ENCODE measurements around the gene CATSPERD. TPM values are rescaled to one million over a fixed set of nuclear protein-coding genes. Genes with fewer than 3 reads are reported as not detected.

The CATSPERD gene
- total RNA-seq, 1 experiment from 2014 or later, result not detected

- ChIA-PET CTCF (no interaction called here), POLR2A (ENCODE audit: unreplicated experiment) (no interaction called here)
- ATAC-seq (no peak), DNase-seq (no peak)
- H4K20me1 ChIP-seq (ENCODE audit: low read length), result no peaks in the 10 kb centered on the region
- no peak overlapping the region for H2AFZ ChIP-seq (ENCODE audit: low read length)
- H3F3A ChIP-seq (ENCODE audit: low read length, unreplicated experiment), result no peaks in the 10 kb centered on the region
- no peaks in the 10 kb centered on the region for H3K4me1 ChIP-seq (ENCODE audit: insufficient read depth, low read length)
- no peaks in the 10 kb centered on the region for H3K79me2 ChIP-seq (ENCODE audit: low read length)
- H3K36me3 ChIP-seq (ENCODE audit: low read depth, low read length), result peaks cover 17% of the 10 kb centered on the region
- no TSS peak for BruUV-seq (replicated peaks)
- no peak overlapping the region for H3K27ac ChIP-seq (ENCODE audit: low read length)
- H3K4me3 ChIP-seq (ENCODE audit: low read length), result no peak overlapping the region
- H3K4me2 ChIP-seq (ENCODE audit: low read length), result no peak overlapping the region
- TF ChIP-seq EZH2phosphoT487 (IDR thresholded peaks at IDR 0.05; ENCODE audit: borderline replicate concordance, low read length) (no peak), EZH2 (IDR thresholded peaks at IDR 0.05; ENCODE audit: low read length, unreplicated experiment) (no peak), CTCF (conservative IDR thresholded peaks at IDR 0.05; ENCODE audit: low read depth, low read length) (no peak)
- intact Hi-C loops (cut with micrococcal nuclease), result no loop called here
- no peaks in the 10 kb centered on the region for H3K27me3 ChIP-seq (ENCODE audit: low read length)
- no peaks in the 10 kb centered on the region for H3K9me3 ChIP-seq (ENCODE audit: low read length)
- H3K9ac ChIP-seq (ENCODE audit: low read length), result no peak overlapping the region
- H3K9me2 ChIP-seq (replicated peaks; ENCODE audit: low read length), result no peaks in the 10 kb centered on the region
These were observed 47.6 kb upstream of the CATSPERD start for GRCh38 chr19:5672708-5673459.

- ATAC-seq, result no peak
- no peak for DNase-seq
- no peaks in the 10 kb centered on the region for H3K4me1 ChIP-seq (ENCODE audit: insufficient read depth, low read length)
- H3F3A ChIP-seq (ENCODE audit: low read length, unreplicated experiment), result no peaks in the 10 kb centered on the region
- no peak overlapping the region for H3K9ac ChIP-seq (ENCODE audit: low read length)
- intact Hi-C loops (cut with micrococcal nuclease), result no loop called here
- POLR2A ChIA-PET (ENCODE audit: unreplicated experiment), result no interaction called here
- no peak overlapping the region for H3K27ac ChIP-seq (ENCODE audit: low read length)
- H3K36me3 ChIP-seq (ENCODE audit: low read depth, low read length), result peaks cover 12% of the 10 kb centered on the region
- no peaks in the 10 kb centered on the region for H4K20me1 ChIP-seq (ENCODE audit: low read length)
- no TSS peak for BruUV-seq (replicated peaks)
- no peak overlapping the region for H3K4me3 ChIP-seq (ENCODE audit: low read length)
- H3K4me2 ChIP-seq (ENCODE audit: low read length), result no peak overlapping the region
- no peaks in the 10 kb centered on the region for H3K27me3 ChIP-seq (ENCODE audit: low read length)
- H3K79me2 ChIP-seq (ENCODE audit: low read length), result no peaks in the 10 kb centered on the region
- no peaks in the 10 kb centered on the region for H3K9me3 ChIP-seq (ENCODE audit: low read length)
- no peaks in the 10 kb centered on the region for H3K9me2 ChIP-seq (replicated peaks; ENCODE audit: low read length)
- no peak overlapping the region for H2AFZ ChIP-seq (ENCODE audit: low read length)
- CTCF ChIA-PET, result no interaction called here
- TF ChIP-seq CTCF (conservative IDR thresholded peaks at IDR 0.05; ENCODE audit: low read depth, low read length) (no peak), EZH2phosphoT487 (IDR thresholded peaks at IDR 0.05; ENCODE audit: borderline replicate concordance, low read length) (no peak), EZH2 (IDR thresholded peaks at IDR 0.05; ENCODE audit: low read length, unreplicated experiment) (no peak)
These were observed 46.7 kb upstream of the CATSPERD start for GRCh38 chr19:5673752-5674151.

DNA sequence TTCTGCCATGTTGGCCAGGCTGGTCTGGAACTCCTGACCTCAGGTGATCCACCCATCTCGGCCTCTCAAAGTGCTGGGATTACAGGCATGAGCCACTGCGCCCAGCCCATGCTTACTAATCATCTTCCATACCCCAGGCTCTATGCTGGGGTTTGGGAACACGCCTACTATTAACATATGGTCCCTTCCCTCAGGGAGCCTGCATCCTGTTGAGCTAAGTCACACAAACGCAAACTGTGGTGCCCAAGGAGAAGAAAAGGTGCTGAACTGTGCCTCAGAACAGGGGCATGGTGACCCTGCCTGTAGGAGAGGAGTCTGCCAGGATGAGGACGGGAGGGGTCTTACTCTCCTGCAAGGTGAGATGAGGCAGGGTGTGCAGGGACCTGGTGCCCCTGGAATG is 45.7 kb upstream of the CATSPERD start:
- DNase-seq (no peak), ATAC-seq (no peak)
- CTCF ChIA-PET, result no interaction called here
- Histone ChIP-seq H3K9me3 (ENCODE audit: low read length) (no peaks in the 10 kb centered on the region), H3K79me2 (ENCODE audit: low read length) (peaks cover 9% of the 10 kb centered on the region), H3K4me3 (ENCODE audit: low read length) (no peak overlapping the region), H4K20me1 (ENCODE audit: low read length) (no peaks in the 10 kb centered on the region), H3F3A (ENCODE audit: low read length, unreplicated experiment) (no peaks in the 10 kb centered on the region), H3K27me3 (ENCODE audit: low read length) (no peaks in the 10 kb centered on the region), H2AFZ (ENCODE audit: low read length) (no peak overlapping the region), H3K4me2 (ENCODE audit: low read length) (no peak overlapping the region), H3K4me1 (ENCODE audit: insufficient read depth, low read length) (peaks cover 5% of the 10 kb centered on the region; the same call in 1 of the 2 replicates), H3K27ac (ENCODE audit: low read length) (no peak overlapping the region), H3K36me3 (ENCODE audit: low read depth, low read length) (peaks cover 2% of the 10 kb centered on the region), H3K9me2 (replicated peaks; ENCODE audit: low read length) (no peaks in the 10 kb centered on the region), H3K9ac (ENCODE audit: low read length) (no peak overlapping the region)
- intact Hi-C loops (cut with micrococcal nuclease), result no loop called here
- no TSS peak for BruUV-seq (replicated peaks)
- no peak for TF ChIP-seq EZH2 (IDR thresholded peaks at IDR 0.05; ENCODE audit: low read length, unreplicated experiment)
- TF ChIP-seq CTCF (conservative IDR thresholded peaks at IDR 0.05; ENCODE audit: low read depth, low read length), result no peak
- TF ChIP-seq EZH2phosphoT487 (IDR thresholded peaks at IDR 0.05; ENCODE audit: borderline replicate concordance, low read length), result no peak
- POLR2A ChIA-PET (ENCODE audit: unreplicated experiment), result interaction anchor here (0.5 kb wide), 1 partner anchor 12 kb away, joined by 14 read pairs; no protein-coding TSS in a partner anchor
